ENCODE results near the gene CNTN4. TPM values are rescaled to one million over a fixed set of nuclear protein-coding genes. Genes with fewer than 3 reads are reported as not detected.

The CNTN4 gene
- total RNA-seq, 1 experiment from 2014 or later = 1.6 TPM

GRCh38 chr3:2390926-2391532, 292.4 kb downstream of the CNTN4 start:
- Histone ChIP-seq H3K4ac (ENCODE audit: low read depth, low read length) (no peak overlapping the region), H3K9me3 (ENCODE audit: control insufficient read depth, low read depth, low read length) (no peaks in the 10 kb centered on the region), H2BK12ac (ENCODE audit: insufficient read length, low read depth, low read length) (no peak overlapping the region), H3K23me2 (ENCODE audit: insufficient read length, low read depth, low read length, poor library complexity, severe bottlenecking) (no peaks in the 10 kb centered on the region), H3K14ac (ENCODE audit: insufficient read depth, low read length) (no peak overlapping the region), H4K20me1 (ENCODE audit: control insufficient read depth, insufficient read depth, insufficient read length) (no peaks in the 10 kb centered on the region), H3K4me1 (ENCODE audit: insufficient read depth, low read length) (no peaks in the 10 kb centered on the region), H2AK5ac (ENCODE audit: insufficient read length, low read length) (no peak overlapping the region), H4K5ac (ENCODE audit: insufficient read length, low read depth, low read length) (no peak overlapping the region), H3K9ac (ENCODE audit: extremely low read depth, insufficient read length, low read length) (no peak overlapping the region), H3K4me2 (ENCODE audit: insufficient read depth, insufficient read length, low read length) (no peak overlapping the region), H3K79me2 (ENCODE audit: insufficient read depth, low read length) (no peaks in the 10 kb centered on the region), H4K91ac (ENCODE audit: insufficient read length, low read depth, low read length) (no peak overlapping the region), H2AFZ (ENCODE audit: low read length) (no peak overlapping the region), H2BK5ac (ENCODE audit: insufficient read length, low read length) (no peak overlapping the region), H3K56ac (ENCODE audit: insufficient read length, low read depth, low read length) (no peak overlapping the region), H3K27me3 (ENCODE audit: insufficient read depth, low read length) (no peaks in the 10 kb centered on the region), H3K79me1 (ENCODE audit: insufficient read depth, low read depth, low read length, poor library complexity, severe bottlenecking) (no peaks in the 10 kb centered on the region), H4K8ac (replicated peaks; ENCODE audit: insufficient read length, low read depth, low read length) (no peak overlapping the region), H3K18ac (ENCODE audit: insufficient read length, low read depth, low read length) (no peak overlapping the region), H2BK20ac (ENCODE audit: low read depth, low read length, poor library complexity, severe bottlenecking) (no peak overlapping the region), H2BK15ac (ENCODE audit: low read depth, low read length) (no peak overlapping the region), H3K23ac (ENCODE audit: insufficient read length, low read depth, low read length) (no peak overlapping the region), H3T11ph (ENCODE audit: low read length) (no peak overlapping the region), H3K27ac (ENCODE audit: insufficient read length, low read depth, low read length) (no peak overlapping the region), H2BK120ac (ENCODE audit: low read depth, low read length, poor library complexity, severe bottlenecking) (no peak overlapping the region)
- no CpG with 5 or more reads among the region's 2 CpGs for WGBS (ENCODE audit: extremely low coverage, insufficient read length, low lambda C conversion rate)
- Mint-ChIP-seq H3K27me3 (ENCODE audit: low read depth) (no peaks in the 10 kb centered on the region), H3K4me3 (no peak overlapping the region), H3K4me1 (no peaks in the 10 kb centered on the region), H3K9me3 (no peaks in the 10 kb centered on the region), H3K36me3 (ENCODE audit: insufficient read depth in 1 of 3, low read depth in 3 of 3) (no peaks in the 10 kb centered on the region), H3K27ac (no peak overlapping the region)
- TF ChIP-seq, protein P1, sequence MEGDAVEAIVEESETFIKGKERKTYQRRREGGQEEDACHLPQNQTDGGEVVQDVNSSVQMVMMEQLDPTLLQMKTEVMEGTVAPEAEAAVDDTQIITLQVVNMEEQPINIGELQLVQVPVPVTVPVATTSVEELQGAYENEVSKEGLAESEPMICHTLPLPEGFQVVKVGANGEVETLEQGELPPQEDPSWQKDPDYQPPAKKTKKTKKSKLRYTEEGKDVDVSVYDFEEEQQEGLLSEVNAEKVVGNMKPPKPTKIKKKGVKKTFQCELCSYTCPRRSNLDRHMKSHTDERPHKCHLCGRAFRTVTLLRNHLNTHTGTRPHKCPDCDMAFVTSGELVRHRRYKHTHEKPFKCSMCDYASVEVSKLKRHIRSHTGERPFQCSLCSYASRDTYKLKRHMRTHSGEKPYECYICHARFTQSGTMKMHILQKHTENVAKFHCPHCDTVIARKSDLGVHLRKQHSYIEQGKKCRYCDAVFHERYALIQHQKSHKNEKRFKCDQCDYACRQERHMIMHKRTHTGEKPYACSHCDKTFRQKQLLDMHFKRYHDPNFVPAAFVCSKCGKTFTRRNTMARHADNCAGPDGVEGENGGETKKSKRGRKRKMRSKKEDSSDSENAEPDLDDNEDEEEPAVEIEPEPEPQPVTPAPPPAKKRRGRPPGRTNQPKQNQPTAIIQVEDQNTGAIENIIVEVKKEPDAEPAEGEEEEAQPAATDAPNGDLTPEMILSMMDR (conservative IDR thresholded peaks at IDR 0.05) = no peak
- no peak for DNase-seq

Measured in H9 (cell line).